ENCODE measurements around the gene GADD45GIP1.
A peak's percentile ranks its signal among the peaks of the same experiment; 100 is the strongest.

Gene GADD45GIP1

DNA sequence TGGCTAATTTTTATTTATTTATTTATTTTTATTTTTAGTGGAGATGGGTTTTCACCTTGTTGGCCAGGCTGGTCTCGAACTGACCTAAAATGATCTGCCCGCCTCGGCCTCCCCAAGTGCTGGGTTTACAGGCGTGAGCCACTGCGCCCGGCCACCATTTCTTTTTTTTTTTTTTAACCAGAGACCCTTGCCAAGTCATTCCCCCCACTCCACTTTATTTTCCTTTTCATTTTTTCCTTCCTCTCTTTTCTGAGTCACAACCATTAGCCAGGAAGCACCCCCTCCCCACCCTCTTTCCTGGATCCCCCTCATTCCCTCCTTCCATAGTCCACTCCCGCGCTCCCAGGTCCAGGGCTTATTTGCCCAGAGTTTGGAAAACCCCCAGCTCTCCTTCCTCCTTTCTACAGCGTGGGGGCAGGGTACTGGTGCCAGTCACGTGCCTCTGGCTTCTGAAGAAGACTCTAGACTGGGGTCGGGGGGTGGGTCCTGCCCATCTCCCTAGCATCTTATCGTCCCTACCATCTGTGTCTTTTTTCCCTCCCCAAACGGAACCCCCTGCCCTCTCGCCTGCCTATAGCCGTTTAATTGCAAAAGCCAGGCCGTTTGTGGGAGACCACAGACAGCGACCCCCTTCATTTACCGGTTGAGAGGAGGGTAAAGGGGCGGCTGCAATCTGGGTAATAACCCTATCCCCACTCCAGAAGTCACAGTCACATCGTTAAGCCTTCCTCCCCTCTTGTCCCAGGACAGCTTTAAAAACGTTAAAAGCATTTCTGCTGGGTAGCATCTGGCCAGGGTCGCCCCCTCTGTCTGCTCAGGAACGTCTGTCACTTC, 19.7 kb downstream of the GADD45GIP1 start:
- peak overlapping the region; percentile 69 for H3K4me3 ChIP-seq (ENCODE audit: low read depth, low read length)
- TF ChIP-seq MYC (IDR thresholded peaks at IDR 0.05; ENCODE audit: low read depth, low read length): peak; percentile 76
- TF ChIP-seq, protein P1, sequence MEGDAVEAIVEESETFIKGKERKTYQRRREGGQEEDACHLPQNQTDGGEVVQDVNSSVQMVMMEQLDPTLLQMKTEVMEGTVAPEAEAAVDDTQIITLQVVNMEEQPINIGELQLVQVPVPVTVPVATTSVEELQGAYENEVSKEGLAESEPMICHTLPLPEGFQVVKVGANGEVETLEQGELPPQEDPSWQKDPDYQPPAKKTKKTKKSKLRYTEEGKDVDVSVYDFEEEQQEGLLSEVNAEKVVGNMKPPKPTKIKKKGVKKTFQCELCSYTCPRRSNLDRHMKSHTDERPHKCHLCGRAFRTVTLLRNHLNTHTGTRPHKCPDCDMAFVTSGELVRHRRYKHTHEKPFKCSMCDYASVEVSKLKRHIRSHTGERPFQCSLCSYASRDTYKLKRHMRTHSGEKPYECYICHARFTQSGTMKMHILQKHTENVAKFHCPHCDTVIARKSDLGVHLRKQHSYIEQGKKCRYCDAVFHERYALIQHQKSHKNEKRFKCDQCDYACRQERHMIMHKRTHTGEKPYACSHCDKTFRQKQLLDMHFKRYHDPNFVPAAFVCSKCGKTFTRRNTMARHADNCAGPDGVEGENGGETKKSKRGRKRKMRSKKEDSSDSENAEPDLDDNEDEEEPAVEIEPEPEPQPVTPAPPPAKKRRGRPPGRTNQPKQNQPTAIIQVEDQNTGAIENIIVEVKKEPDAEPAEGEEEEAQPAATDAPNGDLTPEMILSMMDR (IDR thresholded peaks at IDR 0.05; ENCODE audit: low read depth, low read length): no peak
- TF ChIP-seq, protein P2, sequence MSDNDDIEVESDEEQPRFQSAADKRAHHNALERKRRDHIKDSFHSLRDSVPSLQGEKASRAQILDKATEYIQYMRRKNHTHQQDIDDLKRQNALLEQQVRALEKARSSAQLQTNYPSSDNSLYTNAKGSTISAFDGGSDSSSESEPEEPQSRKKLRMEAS (IDR thresholded peaks at IDR 0.05; ENCODE audit: low read depth, low read length): peak; percentile 97
- peak; percentile 99 for DNase-seq (ENCODE audit: low read depth)

DNA sequence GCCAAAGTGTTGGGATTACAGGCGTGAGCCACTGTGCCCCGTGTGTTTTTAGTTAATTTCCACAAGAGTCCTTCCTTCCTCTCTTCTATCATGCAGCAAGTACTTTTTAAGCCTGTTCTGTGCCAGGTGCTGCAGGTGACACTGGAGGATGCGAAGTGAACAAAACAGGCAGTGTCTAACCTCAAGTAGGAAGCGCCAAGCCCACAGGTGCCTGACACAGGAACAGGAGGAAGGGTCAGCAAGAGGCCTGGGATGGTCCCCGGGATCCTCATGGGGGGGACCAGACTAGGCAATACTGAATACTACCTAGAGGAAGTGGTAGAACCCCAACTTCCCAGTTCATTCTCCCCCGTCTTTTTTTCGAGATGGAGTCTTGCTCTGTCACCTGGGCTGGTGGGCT, 20.4 kb downstream of the GADD45GIP1 start:
- no peak overlapping the region for H3K4me3 ChIP-seq (ENCODE audit: low read depth, low read length)
- TF ChIP-seq, protein P2 (IDR thresholded peaks at IDR 0.05; ENCODE audit: low read depth, low read length): no peak
- no peak for TF ChIP-seq POLR2A (IDR thresholded peaks at IDR 0.05; ENCODE audit: extremely low read depth, insufficient read length)
- no peak for TF ChIP-seq MYC (IDR thresholded peaks at IDR 0.05; ENCODE audit: low read depth, low read length)
- TF ChIP-seq, protein P1 (IDR thresholded peaks at IDR 0.05; ENCODE audit: low read depth, low read length): no peak

DNA sequence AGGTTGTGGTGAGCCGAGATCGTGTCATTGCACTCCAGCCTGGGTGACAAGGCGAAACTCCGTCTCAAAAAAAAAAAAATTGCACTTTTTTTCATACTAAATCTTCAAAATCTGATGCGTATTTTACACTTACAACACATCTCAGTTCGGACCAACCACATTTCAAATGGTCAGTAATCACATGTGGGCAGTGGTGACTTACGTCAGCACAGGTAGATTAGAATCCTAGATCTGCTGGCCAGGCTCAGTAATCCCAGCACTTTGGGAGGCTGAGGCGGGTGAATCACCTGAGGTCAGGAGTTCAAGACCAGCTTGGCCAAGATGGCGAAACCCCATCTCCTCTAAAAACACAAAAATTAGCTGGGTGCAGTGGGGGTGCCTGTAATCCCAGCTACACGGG, 22.0 kb downstream of the GADD45GIP1 start:
- TF ChIP-seq POLR2A (IDR thresholded peaks at IDR 0.05; ENCODE audit: extremely low read depth, insufficient read length) (no peak), MYC (IDR thresholded peaks at IDR 0.05; ENCODE audit: low read depth, low read length) (no peak)
- TF ChIP-seq, protein P2 (IDR thresholded peaks at IDR 0.05; ENCODE audit: low read depth, low read length): no peak
- TF ChIP-seq, protein P1 (IDR thresholded peaks at IDR 0.05; ENCODE audit: low read depth, low read length): no peak
- H3K4me3 ChIP-seq (ENCODE audit: low read depth, low read length): no peak overlapping the region
- no peak for DNase-seq (ENCODE audit: low read depth)

More for the DNA sequence above, 20.4 kb downstream of the GADD45GIP1 start:
- DNase-seq (ENCODE audit: low read depth): peak; percentile 56

DNA sequence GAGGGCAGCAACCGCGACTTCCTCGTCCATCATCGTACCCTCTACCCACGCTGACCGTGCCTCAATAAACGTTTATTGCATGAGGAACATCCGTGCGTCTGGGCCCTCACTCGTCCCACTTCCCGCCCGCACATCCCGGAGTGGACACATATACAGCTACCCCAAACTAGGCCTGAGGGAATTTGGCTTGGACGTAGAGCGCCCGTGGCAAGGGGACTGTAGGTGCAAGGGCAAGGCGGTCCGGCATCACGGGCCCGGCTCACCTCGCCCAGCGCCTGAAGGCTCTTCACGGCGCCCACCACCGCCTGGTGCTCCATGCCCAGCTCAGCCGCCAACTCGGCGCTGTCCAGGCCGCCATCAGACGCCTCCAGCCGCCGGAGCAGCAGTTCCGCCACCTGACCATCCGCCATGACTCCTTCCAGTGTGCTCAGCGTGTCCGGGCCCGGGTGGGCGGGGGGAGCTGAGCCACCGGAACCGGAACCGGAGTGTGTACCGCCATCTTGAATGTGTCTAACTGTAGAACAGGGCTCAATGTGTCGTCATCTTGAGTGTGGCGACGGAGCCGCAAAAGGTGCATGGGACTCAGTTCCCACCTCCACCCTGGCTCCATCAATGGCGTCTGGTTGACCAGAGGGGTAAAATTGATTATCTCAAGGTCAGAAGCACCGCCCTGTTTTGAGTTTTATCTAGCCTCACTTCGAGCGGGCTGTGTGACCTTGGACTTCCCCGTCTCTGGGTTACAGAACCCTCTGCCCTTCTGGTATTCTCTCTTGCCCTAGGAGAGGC, 23.5 kb downstream of the GADD45GIP1 start, which contains the start of gene FARSA:
TSS of gene FARSA (minus strand) at position 425 of the 786 bp plus-strand sequence. CDS start at position 410, 15 bp downstream.
- TF ChIP-seq, protein P2 (IDR thresholded peaks at IDR 0.05; ENCODE audit: low read depth, low read length): peak; percentile 78
- TF ChIP-seq POLR2A (IDR thresholded peaks at IDR 0.05; ENCODE audit: extremely low read depth, insufficient read length) (peak; percentile 93), MYC (IDR thresholded peaks at IDR 0.05; ENCODE audit: low read depth, low read length) (peak; percentile 92)
- TF ChIP-seq, protein P1 (IDR thresholded peaks at IDR 0.05; ENCODE audit: low read depth, low read length): no peak
- peak within 1 kb of the TSS; percentile 95 for H3K4me3 ChIP-seq (ENCODE audit: low read depth, low read length)
- peak; percentile 93 for DNase-seq (ENCODE audit: low read depth)

DNA sequence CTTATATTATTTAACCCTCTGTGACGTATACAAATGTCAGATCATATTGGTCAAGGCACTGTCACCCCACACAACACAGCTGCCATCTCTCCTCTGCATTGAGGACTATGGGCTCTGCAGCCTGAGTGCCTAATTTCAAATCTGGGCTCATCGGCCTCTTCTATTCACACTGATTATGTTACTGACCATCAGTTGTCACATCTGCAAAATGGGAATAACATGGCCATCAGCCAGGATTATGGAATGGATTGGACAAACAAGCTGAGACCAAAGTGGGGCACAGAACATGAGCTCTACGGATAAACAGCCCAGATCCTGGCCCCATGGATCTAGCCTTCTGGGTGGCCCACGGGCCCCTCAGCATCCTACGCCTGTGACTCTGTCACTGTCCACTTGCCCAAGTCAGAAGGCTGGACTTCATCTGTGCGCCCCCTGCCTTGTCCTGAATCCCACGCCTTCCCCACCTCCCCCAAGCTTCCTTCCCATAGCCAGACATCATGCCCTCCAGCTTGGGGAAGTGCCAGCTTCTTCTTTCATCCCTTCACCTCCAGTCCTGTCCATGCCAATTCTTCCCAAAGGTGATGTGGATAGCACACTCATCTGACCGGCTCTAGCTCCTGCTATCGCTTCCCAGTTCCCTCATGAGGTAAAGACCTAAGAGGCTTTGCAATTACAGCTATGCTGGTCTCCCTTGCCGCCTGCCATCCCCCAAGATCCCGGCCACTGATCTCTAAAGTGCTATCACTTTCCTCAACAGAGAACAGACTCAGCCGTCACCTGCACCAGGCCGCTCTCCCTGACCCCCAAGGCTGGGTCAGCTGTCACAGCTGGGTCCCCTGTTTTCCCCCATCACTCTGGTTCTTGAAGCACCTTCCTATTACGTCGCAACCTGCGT, 24.4 kb downstream of the GADD45GIP1 start:
- TF ChIP-seq, protein P1 (IDR thresholded peaks at IDR 0.05; ENCODE audit: low read depth, low read length): no peak
- TF ChIP-seq, protein P2 (IDR thresholded peaks at IDR 0.05; ENCODE audit: low read depth, low read length): no peak
- TF ChIP-seq MYC (IDR thresholded peaks at IDR 0.05; ENCODE audit: low read depth, low read length) (no peak; the same call in 1 of the 2 replicates), POLR2A (IDR thresholded peaks at IDR 0.05; ENCODE audit: extremely low read depth, insufficient read length) (no peak)
- DNase-seq (ENCODE audit: low read depth): no peak
- peak overlapping the region; percentile 95 for H3K4me3 ChIP-seq (ENCODE audit: low read depth, low read length)

All from NB4 (cell line).